ENCODE results near the gene LMLN.
"Not testable (repeated sequence)": the region's sequence is repeated elsewhere in the genome, so short reads cannot be mapped to it uniquely, and the experiment has no call there.

The LMLN gene, protein sequence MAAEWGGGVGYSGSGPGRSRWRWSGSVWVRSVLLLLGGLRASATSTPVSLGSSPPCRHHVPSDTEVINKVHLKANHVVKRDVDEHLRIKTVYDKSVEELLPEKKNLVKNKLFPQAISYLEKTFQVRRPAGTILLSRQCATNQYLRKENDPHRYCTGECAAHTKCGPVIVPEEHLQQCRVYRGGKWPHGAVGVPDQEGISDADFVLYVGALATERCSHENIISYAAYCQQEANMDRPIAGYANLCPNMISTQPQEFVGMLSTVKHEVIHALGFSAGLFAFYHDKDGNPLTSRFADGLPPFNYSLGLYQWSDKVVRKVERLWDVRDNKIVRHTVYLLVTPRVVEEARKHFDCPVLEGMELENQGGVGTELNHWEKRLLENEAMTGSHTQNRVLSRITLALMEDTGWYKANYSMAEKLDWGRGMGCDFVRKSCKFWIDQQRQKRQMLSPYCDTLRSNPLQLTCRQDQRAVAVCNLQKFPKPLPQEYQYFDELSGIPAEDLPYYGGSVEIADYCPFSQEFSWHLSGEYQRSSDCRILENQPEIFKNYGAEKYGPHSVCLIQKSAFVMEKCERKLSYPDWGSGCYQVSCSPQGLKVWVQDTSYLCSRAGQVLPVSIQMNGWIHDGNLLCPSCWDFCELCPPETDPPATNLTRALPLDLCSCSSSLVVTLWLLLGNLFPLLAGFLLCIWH

DNA sequence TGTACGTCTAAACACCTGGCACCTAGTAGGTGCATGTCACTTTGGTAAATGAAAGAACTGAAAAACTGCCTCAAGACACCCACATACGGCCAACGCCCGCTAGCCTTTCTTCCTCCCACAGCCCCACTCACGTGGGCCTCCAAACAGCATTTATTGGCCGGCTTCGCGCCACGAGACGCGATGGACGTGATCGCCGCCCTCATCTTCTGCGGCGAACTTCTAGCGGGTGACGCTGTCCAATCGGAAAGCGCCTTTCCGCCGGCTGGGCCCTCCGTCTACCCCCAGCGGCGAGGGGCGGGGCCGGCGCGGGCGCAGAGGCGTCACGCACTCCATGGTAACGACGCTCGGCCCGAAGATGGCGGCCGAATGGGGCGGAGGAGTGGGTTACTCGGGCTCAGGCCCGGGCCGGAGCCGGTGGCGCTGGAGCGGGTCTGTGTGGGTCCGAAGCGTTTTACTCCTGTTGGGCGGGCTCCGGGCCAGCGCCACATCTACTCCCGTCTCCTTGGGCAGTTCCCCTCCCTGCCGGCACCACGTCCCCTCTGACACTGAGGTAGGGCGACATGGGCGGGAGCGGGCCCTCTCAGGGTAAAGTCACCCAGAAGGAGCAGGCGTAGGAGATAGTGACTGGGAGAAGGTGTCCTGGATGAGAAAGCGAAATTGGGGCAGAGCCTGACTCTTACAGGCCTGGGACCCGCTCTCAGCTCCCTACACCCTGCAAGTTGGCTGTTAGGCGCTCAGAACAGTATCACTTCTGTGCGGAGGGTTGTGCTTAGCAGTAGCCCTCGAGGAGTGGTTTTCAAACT lies at the start of gene LMLN:
LMLN (plus strand) TSS at position 327 of the 803 bp plus-strand sequence; CDS start at position 356, 29 bp downstream.
- peak; percentile 85 for DNase-seq

DNA sequence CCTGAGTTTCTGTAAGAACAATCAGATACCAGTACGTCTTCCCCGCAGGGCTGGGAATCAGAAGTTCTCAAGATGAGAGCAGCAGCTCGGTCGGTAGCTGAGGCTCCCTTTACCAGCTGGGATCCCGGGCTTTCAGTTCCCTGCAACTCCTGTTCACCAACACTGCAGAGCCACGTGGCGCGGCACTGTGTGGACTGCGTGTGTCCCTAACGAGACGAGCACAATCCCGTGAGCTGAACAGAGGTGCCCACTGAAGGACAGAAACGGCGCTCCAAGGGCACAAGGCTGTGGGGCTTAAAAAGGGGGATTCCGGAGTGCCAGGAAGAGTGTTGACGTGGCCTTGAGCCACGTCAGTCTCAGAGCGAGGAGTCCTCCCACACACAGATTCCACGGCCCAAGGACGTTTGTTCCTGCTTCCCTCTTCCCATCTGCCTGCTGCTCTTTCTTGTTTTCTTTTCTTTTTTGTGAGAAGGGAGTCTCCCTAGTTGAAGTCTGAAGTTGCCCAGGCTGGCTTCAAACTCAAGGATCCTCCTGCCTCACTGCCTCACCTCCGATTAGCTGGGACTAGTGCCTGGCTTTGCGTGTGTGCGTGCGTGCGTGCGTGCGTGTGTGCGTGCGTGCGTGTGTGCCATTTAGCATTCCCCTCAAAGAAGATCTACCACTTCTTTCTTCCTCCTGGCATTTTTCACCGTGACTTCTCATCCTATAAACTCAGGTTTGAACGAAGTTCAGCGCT lies 47.1 kb upstream of the LMLN start:
- no peak for DNase-seq

DNA sequence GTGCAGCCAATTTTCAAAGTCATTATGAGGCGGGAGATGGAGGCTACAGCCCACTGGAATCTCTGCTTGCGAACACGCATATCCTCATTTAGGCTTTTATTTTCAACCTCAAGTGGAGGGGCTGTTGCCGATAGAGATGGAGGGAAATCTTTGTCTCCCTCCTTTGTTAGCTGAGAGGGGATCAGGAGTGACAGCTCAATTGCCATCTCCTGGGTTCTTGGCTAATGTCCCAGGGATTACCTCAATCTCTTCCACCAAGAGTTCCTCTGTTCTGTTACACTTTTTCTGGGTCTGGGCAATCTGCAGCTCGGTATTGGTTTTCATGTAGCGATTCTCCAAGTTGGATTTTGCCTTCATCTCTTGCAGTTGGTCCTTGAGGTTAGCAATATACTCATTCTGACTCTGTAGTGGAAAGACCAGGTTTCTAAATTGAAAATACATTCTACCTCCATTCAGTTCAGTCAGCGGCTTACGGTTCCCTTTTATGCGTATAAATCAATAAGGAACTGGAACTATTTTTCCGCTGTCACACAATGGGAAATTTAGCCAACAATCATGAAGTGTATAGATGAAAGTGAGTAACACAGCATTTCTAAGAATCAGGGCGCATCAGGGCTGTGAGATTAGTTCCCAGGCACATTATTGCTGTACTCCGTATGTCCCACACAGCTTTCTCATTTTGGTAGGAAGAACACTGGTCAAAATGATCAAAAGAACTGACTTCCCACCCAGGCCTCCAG lies 46.2 kb upstream of the LMLN start:
- DNase-seq, result no peak

DNA sequence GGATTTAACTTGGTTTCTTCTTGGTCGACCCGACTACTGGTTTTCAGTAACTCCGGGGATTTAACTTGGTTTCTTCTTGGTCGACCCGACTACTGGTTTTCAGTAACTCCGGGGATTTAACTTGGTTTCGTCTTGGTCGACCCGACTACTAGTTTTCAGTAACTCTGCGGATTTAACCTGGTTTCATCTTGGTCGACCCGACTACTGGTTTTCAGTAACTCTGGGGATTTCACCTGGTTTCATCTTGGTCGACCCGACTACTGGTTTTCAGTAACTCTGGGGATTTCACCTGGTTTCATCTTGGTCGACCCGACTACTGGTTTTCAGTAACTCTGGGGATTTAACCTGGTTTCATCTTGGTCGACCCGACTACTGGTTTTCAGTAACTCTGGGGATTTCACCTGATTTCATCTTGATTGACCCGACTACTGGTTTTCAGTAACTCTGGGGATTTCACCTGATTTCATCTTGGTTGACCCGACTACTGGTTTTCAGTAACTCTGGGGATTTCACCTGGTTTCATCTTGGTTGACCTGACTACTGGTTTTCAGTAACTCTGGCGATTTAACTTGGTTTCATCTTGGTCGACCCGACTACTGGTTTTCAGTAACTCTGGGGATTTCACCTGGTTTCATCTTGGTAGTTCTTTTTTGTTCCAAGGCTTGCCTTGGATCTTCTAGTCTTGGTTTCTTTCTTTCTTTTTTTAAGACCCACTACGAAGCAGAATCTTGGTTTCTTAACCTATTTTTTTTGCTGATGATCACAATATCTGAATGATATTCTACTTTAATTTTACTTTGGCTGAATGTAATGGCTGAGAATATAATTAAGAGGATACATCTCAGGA lies 38.4 kb upstream of the LMLN start:
- not testable (repeated sequence) for DNase-seq

DNA sequence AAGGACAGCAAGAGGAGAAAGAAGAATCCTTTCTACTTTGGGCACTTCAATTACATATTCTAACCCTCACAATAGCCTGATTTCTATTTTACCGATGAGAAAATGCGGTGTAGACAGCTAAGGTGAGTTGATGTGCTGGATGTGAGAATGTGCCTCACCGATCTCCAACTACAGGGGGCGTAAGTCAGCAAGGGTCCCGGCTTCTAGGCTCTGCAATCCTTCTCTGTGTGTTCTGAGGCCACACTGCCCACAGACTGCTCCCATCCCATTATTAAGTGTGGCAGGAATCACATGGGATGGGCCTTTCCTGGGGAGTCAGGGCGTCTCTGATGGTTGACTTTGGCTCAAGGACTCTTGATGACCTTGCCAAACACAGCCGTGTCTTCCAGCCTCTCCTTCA lies 33.6 kb upstream of the LMLN start:
- no peak for DNase-seq

DNA sequence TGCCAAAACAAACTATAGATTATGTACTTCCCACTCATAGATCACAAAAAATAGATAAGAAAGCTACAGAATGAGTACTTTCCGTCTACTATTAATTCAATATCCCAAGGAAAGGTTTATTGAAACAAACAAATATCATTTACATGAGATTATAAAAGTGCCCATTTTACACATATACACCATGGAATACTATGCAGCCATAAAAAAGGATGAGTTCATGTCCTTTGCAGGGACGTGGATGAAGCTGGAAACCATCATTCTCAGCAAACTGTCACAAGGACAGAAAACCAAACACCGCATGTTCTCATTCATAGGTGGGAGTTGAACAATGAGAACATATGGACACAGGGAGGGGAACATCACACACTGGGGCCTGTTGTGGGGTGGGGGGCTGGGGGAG lies 32.4 kb upstream of the LMLN start:
- DNase-seq, result not testable (repeated sequence)

DNA sequence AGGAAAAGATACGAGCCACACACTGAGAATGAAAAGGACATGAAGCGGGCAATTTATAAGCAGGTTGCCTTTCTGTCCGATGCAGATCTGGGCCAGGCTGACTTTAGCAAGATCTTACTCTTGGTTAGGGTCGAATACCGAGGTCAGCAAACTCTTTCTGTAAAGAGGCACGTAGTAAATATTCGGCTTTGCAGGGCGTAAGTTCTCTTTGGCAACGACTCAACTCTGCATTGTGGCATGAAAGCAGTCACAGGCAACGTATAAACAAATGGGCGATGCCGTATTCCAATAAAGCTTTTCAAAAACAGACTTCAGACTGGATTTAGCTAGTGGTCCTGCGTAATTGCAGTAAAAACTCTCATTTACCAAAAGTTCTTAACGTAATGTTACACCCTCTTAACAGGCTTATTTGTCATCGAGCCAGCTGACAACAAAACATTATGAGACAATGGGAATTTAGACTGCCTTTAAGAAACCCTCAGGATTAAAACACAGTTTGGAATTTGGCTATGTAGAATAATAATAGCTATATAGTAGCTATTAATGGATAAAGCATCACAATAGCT lies 23.1 kb upstream of the LMLN start:
- DNase-seq, result no peak

DNA sequence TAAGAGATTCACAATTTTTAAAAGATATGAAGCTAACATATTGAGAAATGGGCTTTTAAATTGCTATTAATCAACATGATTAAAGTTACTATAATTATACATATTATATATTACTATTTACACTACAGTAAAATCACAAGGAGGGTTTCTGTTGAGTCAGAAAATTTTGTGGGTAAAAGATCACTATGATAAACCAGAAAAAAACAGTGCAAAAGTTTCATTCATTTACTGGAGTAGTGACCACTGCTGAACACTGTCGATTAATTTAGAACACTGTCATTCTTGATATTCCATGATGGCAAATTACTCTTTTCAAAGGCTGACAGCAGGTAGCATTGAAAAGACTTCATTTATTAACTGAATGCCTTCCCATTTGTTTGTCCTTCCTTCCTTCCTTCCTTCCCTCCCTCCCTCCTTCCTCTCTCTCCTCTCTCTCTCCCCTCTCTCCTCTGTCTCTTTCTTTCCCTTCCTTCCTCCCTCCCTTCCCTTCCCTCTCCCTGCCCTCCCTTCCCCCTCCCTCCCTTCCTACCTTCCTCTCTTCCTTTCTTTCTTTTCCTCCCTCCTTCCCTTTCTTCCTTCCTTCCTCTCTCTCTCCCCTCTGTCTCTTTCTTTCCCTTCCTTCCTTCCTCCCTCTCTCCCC lies 19.2 kb upstream of the LMLN start:
- DNase-seq, result no peak

DNA sequence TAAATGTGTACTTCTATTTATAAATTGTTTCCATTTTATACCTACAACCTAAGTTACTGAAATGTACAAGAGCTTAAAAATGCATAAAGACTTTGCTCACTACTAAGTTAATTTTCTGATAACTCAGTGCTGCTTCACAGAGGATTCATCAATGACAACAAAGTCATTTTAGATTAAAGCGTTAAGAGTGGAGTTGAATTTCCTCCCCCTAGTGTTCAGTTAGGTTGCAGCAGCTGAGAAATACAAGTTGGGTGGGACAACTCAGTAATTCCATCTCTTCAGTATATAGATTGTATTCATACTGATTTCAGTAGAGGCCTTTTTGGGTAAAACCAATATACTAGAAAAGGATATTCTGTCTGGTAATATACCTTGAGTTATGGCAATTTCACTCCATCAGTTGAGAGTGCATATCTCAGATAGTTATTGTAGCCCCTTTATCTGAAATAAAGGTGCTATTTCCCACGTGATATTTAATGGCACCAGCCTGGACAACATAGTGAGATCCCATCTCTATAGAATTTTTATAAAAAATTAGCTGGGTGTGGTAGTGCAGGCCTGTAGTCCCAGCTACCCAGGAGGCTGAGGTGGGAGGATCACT lies 17.0 kb upstream of the LMLN start:
- peak; percentile 75 for DNase-seq

DNA sequence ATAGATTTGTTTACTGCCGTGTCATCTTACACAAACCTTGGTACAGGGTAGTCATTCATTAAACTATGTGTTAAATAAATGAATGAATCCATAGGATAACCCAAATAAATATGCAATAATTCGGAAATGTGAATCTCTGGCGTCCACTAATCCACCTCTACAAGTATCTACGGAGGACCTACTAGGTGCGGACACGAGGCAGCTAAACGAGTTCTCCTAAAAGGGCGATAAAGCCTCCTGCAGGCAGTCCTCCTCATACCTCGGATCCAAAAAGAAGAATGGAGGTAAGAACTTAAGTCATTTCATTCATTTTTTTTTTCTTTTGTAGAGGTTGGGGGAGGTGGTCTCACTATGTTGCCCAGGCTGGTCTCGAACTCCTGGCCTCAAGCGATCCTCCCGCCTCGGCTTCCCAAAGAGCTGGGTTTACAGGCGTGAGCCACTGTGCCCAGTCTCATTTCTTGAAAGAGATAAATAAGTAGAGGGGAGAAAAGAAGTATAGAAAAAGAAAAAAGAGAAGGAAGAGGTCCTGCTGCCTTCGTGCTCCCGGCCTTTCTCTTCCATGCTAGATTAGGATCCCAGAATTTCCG lies 10.7 kb upstream of the LMLN start:
- DNase-seq, result no peak

DNA sequence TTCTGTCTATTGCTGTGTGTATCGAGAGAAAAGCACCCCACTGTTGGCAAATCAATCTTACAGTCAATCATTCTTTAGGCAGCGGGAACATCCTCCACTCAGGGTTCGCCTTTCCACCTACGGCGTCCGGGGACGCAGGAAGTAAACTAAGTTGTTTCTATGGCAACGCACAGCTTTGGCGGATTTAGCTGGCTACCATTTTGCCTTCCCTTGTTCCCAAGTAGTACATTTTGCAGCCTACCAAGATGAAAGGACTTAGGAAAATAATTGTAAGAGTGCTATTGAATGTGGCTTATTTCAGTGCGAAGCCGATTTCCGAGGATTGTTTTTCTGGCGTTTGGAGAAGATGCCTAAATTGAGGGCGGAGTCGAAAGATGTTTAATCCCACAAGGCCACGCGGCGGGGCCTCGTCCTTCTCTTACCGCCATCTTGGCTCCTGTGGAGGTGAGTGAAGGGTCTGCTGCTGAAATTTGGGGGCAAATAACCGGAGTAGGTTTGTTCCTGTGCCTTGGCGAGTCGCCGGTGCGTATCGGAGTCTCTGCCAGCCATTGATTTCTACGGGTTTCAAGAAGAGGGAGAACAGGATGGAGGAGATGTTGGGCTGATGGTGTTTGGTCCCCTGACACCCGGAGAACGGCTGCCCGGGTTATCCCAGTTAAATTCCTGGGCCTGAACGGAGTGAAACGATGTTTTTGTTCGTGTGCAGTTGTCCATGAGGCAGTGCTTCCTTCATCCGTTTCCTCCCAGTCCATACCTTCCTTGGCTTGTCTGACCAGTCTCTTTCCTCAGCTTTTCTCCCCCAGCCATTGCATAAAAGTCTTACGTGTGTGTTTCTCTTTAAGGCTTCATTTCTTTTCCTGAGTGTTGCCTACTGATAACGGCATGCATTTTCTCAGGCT lies 10.0 kb upstream of the LMLN start, which contains the start of gene RPL35A:
RPL35A (plus strand) TSS at position 413 of the 899 bp plus-strand sequence. CDS start 778 bp downstream, outside the sequence.
- peak; percentile 93 for DNase-seq

DNA sequence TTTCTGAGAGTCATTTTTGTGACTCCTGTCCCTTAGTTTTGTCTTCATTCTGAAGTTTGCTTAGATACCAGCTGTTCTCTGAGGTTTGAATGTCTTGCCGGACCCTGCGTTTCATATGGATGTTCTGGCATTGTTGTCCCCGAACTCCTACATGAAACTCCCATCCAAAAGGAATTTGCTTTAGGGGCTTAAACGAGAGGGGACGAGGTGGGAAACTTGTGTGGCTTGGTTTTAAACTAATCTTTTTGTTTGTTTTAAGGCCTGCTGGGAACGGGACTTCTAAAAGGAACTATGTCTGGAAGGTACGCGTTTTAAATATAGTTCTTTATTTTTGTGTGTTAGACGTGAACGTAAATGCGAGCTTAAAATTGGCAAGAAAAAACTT lies 9.3 kb upstream of the LMLN start:
- DNase-seq, result no peak

DNA sequence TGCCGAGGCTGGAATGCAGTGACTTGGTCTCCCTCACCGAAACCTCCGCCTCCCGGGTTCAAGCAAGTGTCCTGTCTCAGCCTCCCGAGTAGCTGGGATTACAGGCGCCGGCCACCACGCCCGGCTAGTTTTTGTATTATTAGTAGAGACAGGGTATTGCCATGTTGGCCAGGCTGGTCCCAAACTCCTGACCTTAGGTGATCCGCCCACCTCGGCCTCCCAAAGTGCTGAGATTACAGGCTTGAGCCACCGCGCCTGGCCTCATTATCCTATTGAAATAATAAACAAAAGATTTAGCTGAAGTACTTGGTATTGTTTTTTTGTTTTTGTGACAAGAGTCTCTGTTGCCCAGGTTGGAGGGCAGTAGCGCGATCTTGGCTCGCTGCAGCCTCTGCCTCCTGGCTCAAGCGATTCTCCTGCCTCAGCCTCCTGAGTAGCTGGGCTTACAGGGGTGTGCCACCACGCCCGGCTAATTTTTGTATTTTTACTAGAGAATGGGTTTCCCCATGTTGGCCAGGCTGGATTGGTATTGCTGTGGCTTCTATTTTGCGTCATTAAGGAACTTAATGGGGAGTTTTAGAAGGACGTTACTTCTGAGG lies 8.5 kb upstream of the LMLN start:
- DNase-seq, result no peak

DNA sequence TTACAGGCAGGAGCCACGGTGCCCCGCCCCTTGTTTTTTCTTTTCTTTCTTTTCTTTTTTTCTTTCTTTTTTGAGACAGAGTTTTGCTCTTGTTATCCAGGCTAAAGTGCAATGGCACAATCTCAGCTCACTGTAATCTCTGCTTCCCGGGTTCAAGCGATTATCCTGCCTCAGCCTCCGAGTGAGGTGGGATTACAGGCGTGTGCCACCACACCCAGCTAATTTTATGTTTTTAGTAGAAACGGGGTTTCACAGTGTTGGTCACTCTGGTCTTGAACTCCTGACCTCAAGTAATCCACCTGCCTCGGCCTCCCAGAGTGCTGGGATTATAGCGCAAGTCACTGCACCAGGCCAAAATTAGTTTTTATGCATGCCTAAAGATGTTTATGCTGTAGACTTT lies 7.6 kb upstream of the LMLN start:
- no peak for DNase-seq

DNA sequence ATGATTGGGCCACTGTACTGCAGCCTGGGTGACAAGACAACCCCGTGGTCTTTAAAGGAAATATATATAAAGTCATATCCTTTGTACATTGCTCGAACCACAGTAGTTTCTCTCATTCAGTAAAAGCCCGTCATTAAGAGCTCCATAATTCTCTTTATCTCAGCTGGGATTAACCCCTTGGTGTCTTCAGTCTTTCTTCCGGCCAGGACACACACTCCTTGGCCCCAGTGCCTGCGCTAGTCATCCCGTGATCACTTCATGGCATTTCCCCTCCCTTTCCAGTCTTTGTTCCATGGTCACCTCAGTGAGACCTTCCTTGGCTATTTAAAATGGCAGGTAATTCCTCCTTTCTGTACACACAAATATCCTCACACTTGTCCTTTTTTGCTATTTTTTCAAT lies 6.7 kb upstream of the LMLN start:
- no peak for DNase-seq

DNA sequence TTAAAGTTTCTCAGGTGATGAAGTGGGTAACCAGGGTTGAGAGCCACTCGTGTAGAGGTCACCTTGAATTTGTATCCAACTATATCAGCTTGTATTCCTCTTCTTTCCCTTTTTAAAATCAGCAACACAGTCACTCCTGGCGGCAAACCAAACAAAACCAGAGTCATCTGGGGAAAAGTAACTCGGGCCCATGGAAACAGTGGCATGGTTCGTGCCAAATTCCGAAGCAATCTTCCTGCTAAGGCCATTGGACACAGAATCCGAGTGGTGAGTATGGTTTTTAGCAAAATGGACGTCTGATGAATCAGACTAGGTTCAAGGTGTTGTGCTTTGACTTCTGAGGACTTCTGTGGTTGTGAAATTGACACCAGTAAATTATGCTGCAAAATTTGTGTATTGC lies 6.1 kb upstream of the LMLN start:
- no peak for DNase-seq

DNA sequence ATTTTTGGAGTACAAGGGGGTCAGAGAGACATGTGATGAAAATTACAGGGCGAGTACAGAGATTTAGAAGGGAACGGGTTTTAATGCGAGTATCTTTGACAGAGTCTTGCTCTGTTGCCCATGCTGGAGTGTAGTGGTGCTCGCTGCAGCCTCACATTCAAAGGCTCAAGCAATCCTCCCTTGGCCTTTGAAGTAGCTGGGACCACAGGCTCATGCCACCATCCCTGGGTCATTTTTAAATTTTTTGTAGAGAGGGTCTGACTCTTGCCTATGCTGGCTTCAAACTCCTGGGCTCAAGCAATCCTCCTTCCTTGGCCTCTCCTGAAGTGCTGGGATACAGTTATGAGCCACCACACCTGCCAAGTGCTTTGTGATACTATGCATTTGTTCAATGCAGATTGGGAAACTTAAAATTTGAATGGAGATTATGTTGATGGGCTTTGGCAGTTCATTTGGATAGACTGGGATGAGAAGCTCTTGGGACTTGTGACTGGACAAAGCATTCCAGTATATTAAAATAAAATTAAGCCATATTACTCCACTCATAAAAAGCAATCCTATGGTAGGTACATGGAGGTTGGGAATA lies 4.0 kb upstream of the LMLN start:
- DNase-seq, result no peak

DNA sequence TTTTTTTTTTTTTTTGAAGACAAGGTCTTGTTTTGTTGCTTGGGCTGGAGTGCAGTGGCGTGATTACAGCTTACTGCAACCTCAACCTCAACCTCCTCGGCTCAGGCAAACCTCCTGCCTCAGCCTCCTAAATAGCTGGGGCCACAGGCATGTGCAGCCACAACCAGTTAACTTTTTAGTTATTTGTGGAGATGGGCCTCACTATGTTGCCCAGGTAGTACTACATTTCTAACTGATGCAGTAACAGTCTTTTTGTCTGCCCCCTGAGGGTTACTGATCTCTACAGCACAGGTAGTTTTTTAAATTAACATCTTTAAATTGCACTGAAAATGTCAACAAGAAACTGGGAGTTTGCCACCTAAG lies 3.4 kb upstream of the LMLN start:
- no peak for DNase-seq
